Activated naive CD4-positive, alpha-beta T cell treated with anti-CD3 and anti-CD28 coated beads, Interleukin-2, amount 50 U/mL, for 72 hours (primary cell): Measurements from ENCODE around the gene TSNAX. TPM values are rescaled to one million over a fixed set of nuclear protein-coding genes. Genes with fewer than 3 reads are reported as not detected.
A peak's percentile ranks its signal among the peaks of the same experiment; 100 is the strongest.

Experiments
- ATAC-seq, 2 donors: fragments of 150-1000 bp; cut with Tn5 transposase; 2 replicates each; pipeline ENCODE4 v1.10.0; 2021; ENCODE audit warnings: mild to moderate bottlenecking in 2 of 2, moderate library complexity in 2 of 2
- DNase-seq, 2 donors: peaks; one replicate each; pipeline ENCODE4 v3.0.0; 2021 to 2022; ENCODE audit warnings: low spot score in 2 of 2
- H3K27ac Mint-ChIP-seq, 2 donors: one replicate each; pipeline ENCODE4 v1.8.0; 2022; ENCODE audit warnings: mild to moderate bottlenecking in 2 of 2, mixed read lengths in 2 of 2
- H3K36me3 Mint-ChIP-seq, 2 donors: one replicate each; pipeline ENCODE4 v1.8.0; 2022; ENCODE audit warnings: mixed read lengths in 2 of 2
- H3K9me3 Mint-ChIP-seq, 2 donors: one replicate each; pipeline ENCODE4 v1.8.0; 2022; ENCODE audit warnings: mixed read lengths in 2 of 2
- total RNA-seq, 2 donors: library from RNA; stranded (reverse); gene quantifications; one replicate each; pipeline ENCODE4 v1.2.3, GENCODE V29; 2022

Gene TSNAX
- total RNA-seq, 2 donors from 2014 or later = 22.3 to 34.3 TPM

GRCh38 chr1:231603598-231604275 is 75.3 kb downstream of the TSNAX start:
- H3K36me3 Mint-ChIP-seq = no peaks in the 10 kb centered on the region
- ATAC-seq (peak; percentile 91 to 95), DNase-seq (peak in 1 of 2 donors; percentile 48)
- peak overlapping the region; percentile 91 to 95 for H3K27ac Mint-ChIP-seq
- no peaks in the 10 kb centered on the region for H3K9me3 Mint-ChIP-seq

DNA sequence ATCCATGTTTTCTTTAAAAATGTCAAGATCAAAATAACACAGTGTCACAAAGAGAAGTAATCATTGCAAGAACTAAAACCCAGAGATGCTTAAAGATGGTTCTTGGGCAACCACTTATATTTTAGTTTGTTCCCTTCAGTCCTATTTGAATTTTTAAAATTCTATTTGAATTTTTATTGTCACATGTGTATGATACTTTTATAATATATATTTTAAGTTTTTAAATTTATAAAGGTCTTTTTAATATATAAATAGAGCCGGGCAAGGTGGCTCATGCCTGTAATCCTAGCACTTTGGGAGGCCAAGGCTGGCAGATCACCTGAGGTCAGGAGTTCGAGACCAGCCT is 75.8 kb downstream of the TSNAX start:
- H3K27ac Mint-ChIP-seq = peak overlapping the region; percentile 91 to 95
- ATAC-seq (no peak), DNase-seq (no peak)
- no peaks in the 10 kb centered on the region for H3K9me3 Mint-ChIP-seq
- H3K36me3 Mint-ChIP-seq = no peaks in the 10 kb centered on the region

DNA sequence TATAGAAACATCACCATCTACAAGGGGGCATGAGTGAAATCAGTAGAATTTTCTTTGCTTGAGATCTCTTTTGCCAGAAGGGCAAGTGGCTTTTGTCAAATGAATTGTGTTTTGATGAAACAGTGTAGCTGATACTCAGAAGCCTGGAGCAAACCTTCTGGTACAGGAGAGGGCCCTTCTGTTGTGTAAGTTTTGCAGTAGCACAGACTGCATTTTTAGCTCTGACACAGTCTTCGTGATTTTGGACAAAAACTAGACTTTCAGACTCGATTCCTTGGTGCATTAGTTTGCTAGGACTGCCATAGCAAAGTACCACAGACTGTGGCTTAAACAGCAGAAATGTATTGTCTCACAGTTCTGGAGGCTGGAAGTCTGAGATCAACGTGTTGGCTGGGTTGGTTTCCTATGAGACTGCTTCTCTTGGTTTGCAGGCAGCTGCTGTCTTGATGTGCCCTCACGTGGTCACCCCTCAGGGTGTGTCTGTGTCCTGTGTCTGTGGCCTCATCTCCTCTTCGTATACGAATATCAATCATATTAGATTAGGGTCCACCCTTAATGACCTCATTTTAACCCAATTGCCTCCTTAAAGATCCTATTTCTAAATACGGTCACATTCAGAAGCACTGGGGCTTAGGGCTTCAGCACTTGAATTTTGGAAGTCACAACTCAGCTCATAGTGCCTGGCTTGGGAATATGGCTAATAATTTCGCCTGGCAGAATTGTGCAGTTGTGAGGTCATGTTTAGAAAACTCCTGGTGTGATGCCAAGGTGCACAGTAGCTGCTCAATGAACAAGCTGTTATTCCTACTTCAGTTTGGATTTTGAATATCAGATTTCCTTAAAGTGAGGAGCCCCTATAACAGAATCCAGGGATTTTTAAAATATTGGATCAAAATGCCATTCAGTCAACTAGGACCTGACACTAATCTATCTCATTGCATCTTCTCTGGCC is 77.0 kb downstream of the TSNAX start:
- H3K27ac Mint-ChIP-seq = no peak overlapping the region
- no peaks in the 10 kb centered on the region for H3K36me3 Mint-ChIP-seq
- ATAC-seq (no peak), DNase-seq (no peak)
- H3K9me3 Mint-ChIP-seq = no peaks in the 10 kb centered on the region

GRCh38 chr1:231606712-231607111 is 78.2 kb downstream of the TSNAX start:
- DNase-seq = no peak
- Mint-ChIP-seq H3K27ac (no peak overlapping the region), H3K9me3 (peaks cover 0 to 11% of the 10 kb centered on the region in 2 donors), H3K36me3 (peaks cover 7 to 12% of the 10 kb centered on the region in 2 donors)
- no peak for ATAC-seq

DNA sequence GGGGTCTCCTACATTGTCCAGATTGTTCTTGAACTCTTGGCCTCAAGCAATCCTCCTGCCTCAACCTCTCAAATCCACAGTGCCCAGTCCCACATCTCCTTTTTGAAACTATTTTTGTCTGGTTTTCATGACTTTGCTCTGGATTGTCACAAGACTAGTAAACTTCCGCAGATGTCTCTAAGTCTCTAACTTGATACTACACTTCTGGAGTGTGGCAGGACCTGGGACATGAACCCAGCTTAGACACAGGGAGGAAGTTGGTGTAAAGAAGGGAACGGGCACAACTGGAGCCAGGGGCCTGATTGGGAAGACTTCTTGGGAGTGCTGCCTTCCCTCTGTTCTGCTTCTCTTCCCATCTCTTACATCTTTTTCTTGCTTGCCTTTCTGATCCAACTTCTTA is 81.9 kb downstream of the TSNAX start:
- Mint-ChIP-seq H3K27ac (no peak overlapping the region), H3K36me3 (peaks cover 7 to 28% of the 10 kb centered on the region in 2 donors), H3K9me3 (peaks cover 10 to 29% of the 10 kb centered on the region in 2 donors)
- ATAC-seq = no peak
- no peak for DNase-seq

DNA sequence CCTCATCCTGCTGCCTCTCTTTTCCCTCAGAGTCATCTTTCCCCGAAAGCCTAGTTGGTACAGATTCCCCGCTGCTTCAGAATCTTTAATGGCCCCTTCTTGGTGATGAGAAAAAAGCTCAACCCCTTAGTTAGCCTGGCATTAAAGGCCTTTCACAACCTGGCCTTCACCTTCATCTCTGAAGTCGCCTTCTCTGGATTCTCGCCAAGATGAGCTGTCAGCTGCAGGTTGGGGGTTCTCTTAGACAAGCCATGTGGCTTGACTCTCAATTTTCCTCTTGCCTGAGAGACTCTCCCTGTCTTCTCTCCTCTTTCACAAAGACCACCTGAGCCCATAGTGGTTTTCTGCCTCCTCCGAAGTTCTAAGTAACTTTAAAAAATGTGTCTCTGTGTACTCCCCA is 82.6 kb downstream of the TSNAX start:
- Mint-ChIP-seq H3K9me3 (peaks cover 10 to 29% of the 10 kb centered on the region in 2 donors), H3K27ac (peak overlapping the region in 1 of 2 donors; percentile 61)

GRCh38 chr1:231611851-231612250 is 83.4 kb downstream of the TSNAX start:
- Mint-ChIP-seq H3K9me3 (peaks cover 10 to 36% of the 10 kb centered on the region in 2 donors), H3K36me3 (peaks cover 7 to 28% of the 10 kb centered on the region in 2 donors), H3K27ac (no peak overlapping the region)
- DNase-seq = no peak
- ATAC-seq = peak in 1 of 2 donors; percentile 23

More for the DNA sequence above, 82.6 kb downstream of the TSNAX start:
- peaks cover 7 to 28% of the 10 kb centered on the region in 2 donors for H3K36me3 Mint-ChIP-seq
- ATAC-seq (no peak), DNase-seq (no peak)

DNA sequence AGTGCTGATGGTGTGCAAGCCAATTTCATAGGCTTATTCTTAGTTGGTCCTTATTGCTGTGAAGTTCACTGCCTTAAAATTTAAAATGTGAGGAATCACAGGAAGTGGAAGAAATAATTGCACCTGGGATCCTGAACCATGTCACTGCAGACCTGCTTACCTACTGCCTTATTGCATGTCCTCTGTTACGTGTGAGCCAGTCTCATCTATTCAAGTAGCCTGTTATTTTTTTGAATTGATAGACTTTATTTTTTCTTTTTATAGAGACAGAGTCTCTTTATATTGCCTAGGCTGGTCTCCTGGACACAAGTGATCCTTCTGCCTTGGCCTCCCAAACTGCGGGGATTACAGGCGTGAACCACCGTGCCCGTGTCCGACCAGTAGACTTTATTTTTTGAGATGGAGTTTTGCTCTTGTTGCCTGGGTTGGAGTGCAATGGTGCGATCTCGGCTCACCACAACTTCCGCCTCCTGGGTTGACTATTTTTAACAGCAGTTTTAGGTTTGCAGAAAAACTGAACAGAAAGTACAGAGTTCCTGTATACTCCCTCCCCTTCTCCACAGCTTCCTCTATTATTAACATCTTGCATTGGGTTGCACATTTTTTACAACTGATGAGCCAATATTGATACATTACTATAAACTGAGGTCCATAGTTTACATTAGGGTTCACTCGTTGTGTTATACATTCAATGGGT is 84.1 kb downstream of the TSNAX start:
- peak; percentile 65 to 78 for ATAC-seq
- peaks cover 10 to 36% of the 10 kb centered on the region in 2 donors for H3K9me3 Mint-ChIP-seq
- H3K27ac Mint-ChIP-seq = peak overlapping the region; percentile 11 to 75
- peak in 1 of 2 donors; percentile 35 for DNase-seq
- H3K36me3 Mint-ChIP-seq = peaks cover 7 to 28% of the 10 kb centered on the region in 2 donors

DNA sequence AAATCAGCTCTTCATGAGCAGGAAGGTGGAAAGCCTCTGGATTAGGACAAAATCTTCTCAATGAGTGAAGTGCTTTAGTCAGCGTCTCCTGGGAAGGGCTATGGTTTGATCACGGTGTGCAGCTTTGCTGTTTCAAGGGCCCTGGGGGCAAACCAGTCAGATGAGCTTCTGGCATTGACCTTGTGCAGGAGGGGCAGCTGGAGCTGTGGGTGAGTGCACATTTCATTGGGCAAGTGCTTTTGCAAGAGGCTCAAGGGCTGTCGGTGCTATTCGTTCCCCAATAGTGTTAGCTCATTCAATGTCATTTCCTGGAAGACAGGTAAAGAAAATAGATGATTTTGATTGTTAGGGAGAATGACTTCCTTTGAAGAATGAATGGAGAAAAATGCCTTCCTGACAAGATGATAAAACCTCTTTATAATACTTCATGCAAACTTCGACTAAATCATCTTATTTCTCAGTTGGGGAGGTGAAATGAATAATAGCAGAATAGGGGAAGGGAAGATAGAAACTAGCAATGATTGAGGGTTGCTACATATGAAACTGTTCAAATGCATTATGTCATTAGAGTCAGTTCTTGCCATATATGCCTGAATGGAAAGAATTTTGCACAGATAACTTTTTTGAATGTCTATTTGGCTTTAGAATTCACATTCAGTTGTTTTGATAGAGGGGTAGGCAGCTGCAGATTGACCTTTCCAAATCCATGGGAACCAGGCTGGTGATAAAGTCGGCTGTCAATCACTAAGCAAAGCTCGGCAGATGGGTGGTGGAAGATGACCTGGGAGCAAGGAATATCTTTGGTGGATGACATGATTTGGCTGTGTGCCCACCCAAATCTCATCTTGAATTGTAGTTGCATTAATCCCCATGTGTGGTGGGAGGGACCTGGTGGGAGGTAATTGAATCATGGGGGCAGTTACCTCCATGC is 85.2 kb downstream of the TSNAX start:
- ATAC-seq (peak; percentile 55 to 76), DNase-seq (no peak)
- H3K36me3 Mint-ChIP-seq = peaks cover 7 to 28% of the 10 kb centered on the region in 2 donors
- peak overlapping the region; percentile 46 to 77 for H3K27ac Mint-ChIP-seq
- peaks cover 10 to 36% of the 10 kb centered on the region in 2 donors for H3K9me3 Mint-ChIP-seq

Other genes with a start within 250 kb of the TSNAX start
- 10 to 100 TPM; 14.1 to 18.7 TPM for gene EXOC8, start 190.8 kb upstream of the TSNAX start, total RNA-seq
- gene SPRTN, start 190.4 kb upstream of the TSNAX start, total RNA-seq = 10 to 100 TPM in 1 of 2 donors, 1 to 10 TPM in 1; 7.4 to 13.5 TPM
- 10 to 100 TPM in 1 of 2 donors, 1 to 10 TPM in 1; 3.8 to 36.1 TPM for gene EGLN1, start 106.4 kb upstream of the TSNAX start, total RNA-seq
- 10 to 100 TPM in 1 of 2 donors, 1 to 10 TPM in 1; 3.1 to 12.4 TPM for gene DISC1, start 98.1 kb downstream of the TSNAX start, total RNA-seq